Measurements from ENCODE around the gene ADGRG4.

GRCh38 chrX:136271300-136271699, 29.5 kb upstream of the ADGRG4 start:
- TF ChIP-seq CTCF (IDR thresholded peaks at IDR 0.05) = no peak
- TF ChIP-seq POLR2A (IDR thresholded peaks at IDR 0.05) = no peak

Data from testis (tissue), 2 donors.